Neural cell (in vitro differentiated cells): ENCODE results near the gene RNF32. TPM values are rescaled to one million over a fixed set of nuclear protein-coding genes. Genes with fewer than 3 reads are reported as not detected.

ENCODE experiments used
- H2AFZ ChIP-seq: fragments of 200-600, 300-800 bp; sonication (generic), shearing (Covaris generic); 2 replicates; pipeline ENCODE4 v1.6.0; 2014; ENCODE audit warnings: low read depth, mild to moderate bottlenecking, antibody characterized with exemption, low read length, moderate library complexity
- H3F3A ChIP-seq: fragments of 200-600 bp; shearing (Covaris generic); 2 replicates; pipeline ENCODE4 v1.6.1; 2016; ENCODE audit warnings: mild to moderate bottlenecking, moderate library complexity, mixed read lengths, antibody characterized with exemption, low read length; ENCODE audit not compliant: insufficient read depth, poor library complexity, severe bottlenecking
- H3K27ac ChIP-seq: fragments of 200-600, 300-800 bp; sonication (generic), shearing (Covaris generic); 2 replicates; pipeline ENCODE4 v1.5.1; 2014; ENCODE audit warnings: mild to moderate bottlenecking, low read length, moderate library complexity
- H3K27me3 ChIP-seq: fragments of 300-800, 200-600 bp; sonication (generic), shearing (Covaris generic); 2 replicates; pipeline ENCODE4 v1.6.0; 2014; ENCODE audit warnings: mild to moderate bottlenecking, low read depth, low read length, moderate library complexity; ENCODE audit not compliant: insufficient read depth
- H3K36me3 ChIP-seq: fragments of 300-800, 200-600 bp; sonication (generic), shearing (Covaris generic); 2 replicates; pipeline ENCODE4 v1.5.1; 2014; ENCODE audit warnings: mild to moderate bottlenecking, antibody characterized with exemption, low read length, moderate library complexity; ENCODE audit not compliant: insufficient read depth
- H3K4me2 ChIP-seq: fragments of 300-800, 200-600 bp; sonication (generic), shearing (Covaris generic); 2 replicates; pipeline ENCODE4 v1.6.0; 2014; ENCODE audit warnings: mild to moderate bottlenecking, low read length
- H3K4me3 ChIP-seq: fragments of 300-800, 200-600 bp; sonication (generic), shearing (Covaris generic); 2 replicates; pipeline ENCODE4 v1.5.1; 2014; ENCODE audit warnings: mild to moderate bottlenecking, low read length, moderate library complexity
- H3K79me2 ChIP-seq: fragments of 200-600 bp; shearing (Covaris generic); replicated peaks from 2 replicates; pipeline ENCODE4 v1.6.0; 2014; ENCODE audit warnings: mild to moderate bottlenecking, low read length, moderate library complexity; ENCODE audit not compliant: insufficient read depth
- H3K9ac ChIP-seq: fragments of 300-800, 200-600 bp; sonication (generic), shearing (Covaris generic); 2 replicates; pipeline ENCODE4 v1.6.1; 2016; ENCODE audit warnings: mild to moderate bottlenecking, low read length, mixed read lengths
- H3K9me2 ChIP-seq: fragments of 200-600 bp; shearing (Covaris generic); 2 replicates; pipeline ENCODE4 v1.6.1; 2016; ENCODE audit warnings: mild to moderate bottlenecking, low read length, mixed read lengths; ENCODE audit not compliant: insufficient read depth
- H3K9me3 ChIP-seq: fragments of 200-600, 300-800 bp; sonication (generic), shearing (Covaris generic); 2 replicates; pipeline ENCODE4 v1.6.1; 2016; ENCODE audit warnings: mild to moderate bottlenecking, mixed run types, low read length, moderate library complexity, mixed read lengths
- H4K20me1 ChIP-seq: fragments of 200-600 bp; shearing (Covaris generic); 2 replicates; pipeline ENCODE4 v1.6.1; 2016; ENCODE audit warnings: mild to moderate bottlenecking, mixed run types; ENCODE audit not compliant: insufficient read depth
- CTCF ChIP-seq: fragments of 450-650 bp; IDR thresholded peaks from 2 replicates; pipeline ENCODE4 v1.5.1; 2014; ENCODE audit warnings: antibody characterized with exemption, mild to moderate bottlenecking, moderate library complexity; ENCODE audit not compliant: poor library complexity, severe bottlenecking
- EP300 ChIP-seq: fragments of 450-650 bp; conservative IDR thresholded peaks from 2 replicates; pipeline ENCODE4 v1.6.1; 2014; ENCODE audit warnings: antibody characterized with exemption, mild to moderate bottlenecking, moderate library complexity; ENCODE audit not compliant: poor library complexity, severe bottlenecking
- EZH2 ChIP-seq: fragments of 200-600, 300-800 bp; shearing (Covaris generic), sonication (generic); IDR thresholded peaks from 2 replicates; pipeline ENCODE4 v1.6.1; 2014; ENCODE audit warnings: antibody characterized with exemption, low read length, borderline replicate concordance, mild to moderate bottlenecking; ENCODE audit not compliant: insufficient read depth, poor library complexity, severe bottlenecking
- MXI1 ChIP-seq: fragments of 450-650 bp; conservative IDR thresholded peaks from 2 replicates; pipeline ENCODE4 v1.6.1; 2014; ENCODE audit warnings: antibody characterized with exemption, mild to moderate bottlenecking; ENCODE audit not compliant: poor library complexity, severe bottlenecking
- POLR2AphosphoS5 ChIP-seq: IDR thresholded peaks from 2 replicates; pipeline ENCODE4 v1.6.1; 2012
- RAD21 ChIP-seq: fragments of 450-650 bp; conservative IDR thresholded peaks from 2 replicates; pipeline ENCODE4 v1.6.1; 2014; ENCODE audit warnings: antibody characterized with exemption, mild to moderate bottlenecking, moderate library complexity
- SMC3 ChIP-seq: fragments of 450-650 bp; conservative IDR thresholded peaks from 2 replicates; pipeline ENCODE4 v1.6.1; 2014; ENCODE audit warnings: antibody characterized with exemption, mild to moderate bottlenecking, moderate library complexity; ENCODE audit not compliant: poor library complexity
- TAF1 ChIP-seq: IDR thresholded peaks from 2 replicates; pipeline ENCODE4 v1.6.1; 2012; ENCODE audit warnings: low read depth
- polyA plus RNA-seq: library from polyadenylated mRNA; depleted of rRNA; stranded (reverse); fragments of >200 nt; gene quantifications from 2 replicates; pipeline ENCODE4 v1.2.3, GENCODE V29; 2014
- TF ChIP-seq, protein P1 (sequence below): IDR thresholded peaks from 2 replicates; pipeline ENCODE4 v1.6.1; 2012; ENCODE audit warnings: borderline replicate concordance

The RNF32 gene
- polyA plus RNA-seq, 1 donor from 2014 or later, result 2.6 TPM

DNA sequence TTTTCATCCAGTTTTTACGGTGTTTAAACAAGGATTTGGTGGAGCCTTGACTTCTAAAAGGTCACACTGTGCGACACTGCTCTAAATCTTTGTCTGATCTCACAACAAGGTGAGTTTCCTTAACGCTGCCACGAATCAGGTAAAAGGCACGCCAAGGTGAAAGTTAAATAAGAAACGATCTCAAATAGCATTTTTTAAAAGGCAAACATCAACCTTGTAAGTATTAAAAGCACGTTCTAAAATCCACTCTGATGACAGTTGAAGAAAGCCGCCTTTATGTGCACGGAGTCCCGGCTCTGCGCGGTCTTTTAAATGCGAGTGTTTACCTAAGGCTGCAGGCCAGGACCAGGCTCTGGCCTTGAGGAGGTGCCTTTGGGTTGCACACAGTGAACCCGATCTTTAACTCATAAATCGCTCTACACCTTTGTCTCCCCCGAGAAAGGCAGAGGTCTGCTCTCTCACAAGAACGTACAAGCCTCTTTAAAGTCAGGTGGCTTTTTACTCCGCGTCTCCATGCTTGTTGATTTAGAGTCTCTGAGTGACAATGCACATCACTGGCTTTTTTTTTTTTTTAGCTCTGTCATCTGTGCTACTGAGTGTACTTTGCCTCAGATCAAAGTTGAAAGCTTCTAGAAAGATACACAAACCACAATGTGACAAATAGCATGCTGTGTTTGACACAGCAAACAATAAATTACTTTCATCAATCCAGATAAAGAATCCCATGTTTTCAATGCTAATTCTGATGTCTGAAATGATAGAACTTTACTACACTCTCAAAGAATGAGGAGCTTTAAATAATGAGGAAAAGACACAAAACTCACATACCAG lies 25.9 kb upstream of the RNF32 start:
- no peaks in the 10 kb centered on the region for H3F3A ChIP-seq
- no peaks in the 10 kb centered on the region for H3K9me3 ChIP-seq
- no peak overlapping the region for H3K4me3 ChIP-seq
- H3K79me2 ChIP-seq, result no peaks in the 10 kb centered on the region
- H2AFZ ChIP-seq, result no peak overlapping the region
- H4K20me1 ChIP-seq, result no peaks in the 10 kb centered on the region
- peaks cover 30% of the 10 kb centered on the region for H3K27me3 ChIP-seq
- no peak overlapping the region for H3K4me2 ChIP-seq
- no peak for TF ChIP-seq RAD21
- peak; percentile 11 for TF ChIP-seq EP300
- no peak overlapping the region for H3K9ac ChIP-seq
- H3K27ac ChIP-seq, result no peak overlapping the region
- no peaks in the 10 kb centered on the region for H3K9me2 ChIP-seq
- H3K36me3 ChIP-seq, result no peaks in the 10 kb centered on the region

- Histone ChIP-seq H2AFZ (no peak overlapping the region), H3K9me2 (no peaks in the 10 kb centered on the region), H3K9me3 (no peaks in the 10 kb centered on the region), H3K27me3 (peaks cover 30% of the 10 kb centered on the region), H3K36me3 (no peaks in the 10 kb centered on the region), H4K20me1 (no peaks in the 10 kb centered on the region), H3K9ac (no peak overlapping the region), H3K4me2 (no peak overlapping the region), H3F3A (no peaks in the 10 kb centered on the region), H3K79me2 (no peaks in the 10 kb centered on the region), H3K4me3 (peak overlapping the region; percentile 45), H3K27ac (no peak overlapping the region)
- TF ChIP-seq CTCF (no peak), SMC3 (no peak), RAD21 (no peak), EZH2 (no peak), TAF1 (no peak), MXI1 (no peak), EP300 (no peak), POLR2AphosphoS5 (no peak)
- TF ChIP-seq, protein P1, sequence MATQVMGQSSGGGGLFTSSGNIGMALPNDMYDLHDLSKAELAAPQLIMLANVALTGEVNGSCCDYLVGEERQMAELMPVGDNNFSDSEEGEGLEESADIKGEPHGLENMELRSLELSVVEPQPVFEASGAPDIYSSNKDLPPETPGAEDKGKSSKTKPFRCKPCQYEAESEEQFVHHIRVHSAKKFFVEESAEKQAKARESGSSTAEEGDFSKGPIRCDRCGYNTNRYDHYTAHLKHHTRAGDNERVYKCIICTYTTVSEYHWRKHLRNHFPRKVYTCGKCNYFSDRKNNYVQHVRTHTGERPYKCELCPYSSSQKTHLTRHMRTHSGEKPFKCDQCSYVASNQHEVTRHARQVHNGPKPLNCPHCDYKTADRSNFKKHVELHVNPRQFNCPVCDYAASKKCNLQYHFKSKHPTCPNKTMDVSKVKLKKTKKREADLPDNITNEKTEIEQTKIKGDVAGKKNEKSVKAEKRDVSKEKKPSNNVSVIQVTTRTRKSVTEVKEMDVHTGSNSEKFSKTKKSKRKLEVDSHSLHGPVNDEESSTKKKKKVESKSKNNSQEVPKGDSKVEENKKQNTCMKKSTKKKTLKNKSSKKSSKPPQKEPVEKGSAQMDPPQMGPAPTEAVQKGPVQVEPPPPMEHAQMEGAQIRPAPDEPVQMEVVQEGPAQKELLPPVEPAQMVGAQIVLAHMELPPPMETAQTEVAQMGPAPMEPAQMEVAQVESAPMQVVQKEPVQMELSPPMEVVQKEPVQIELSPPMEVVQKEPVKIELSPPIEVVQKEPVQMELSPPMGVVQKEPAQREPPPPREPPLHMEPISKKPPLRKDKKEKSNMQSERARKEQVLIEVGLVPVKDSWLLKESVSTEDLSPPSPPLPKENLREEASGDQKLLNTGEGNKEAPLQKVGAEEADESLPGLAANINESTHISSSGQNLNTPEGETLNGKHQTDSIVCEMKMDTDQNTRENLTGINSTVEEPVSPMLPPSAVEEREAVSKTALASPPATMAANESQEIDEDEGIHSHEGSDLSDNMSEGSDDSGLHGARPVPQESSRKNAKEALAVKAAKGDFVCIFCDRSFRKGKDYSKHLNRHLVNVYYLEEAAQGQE, result no peak
Measured at GRCh38 chr7:156616269-156617202, 24.0 kb upstream of the RNF32 start.
